Endothelial cell of umbilical vein (primary cell): ENCODE results near the gene SMOC2.

Experiments
- EZH2 ChIP-seq: IDR thresholded peaks from 2 replicates; pipeline ENCODE4 v1.6.1; 2012; ENCODE audit warnings: borderline replicate concordance, low read depth, mild to moderate bottlenecking, moderate library complexity, low read length, inconsistent platforms; ENCODE audit not compliant: severe bottlenecking
- GATA2 ChIP-seq: IDR thresholded peaks from 2 replicates; pipeline ENCODE4 v1.7.0; 2011; ENCODE audit warnings: low read depth, mild to moderate bottlenecking, moderate library complexity, mixed read lengths, low read length; ENCODE audit not compliant: insufficient read length, insufficient read depth
- MYC ChIP-seq: IDR thresholded peaks from one replicate; pipeline ENCODE4 v1.6.1; 2011; ENCODE audit warnings: mild to moderate bottlenecking, low read depth, low read length
- POLR2A ChIP-seq: IDR thresholded peaks from 2 replicates; pipeline ENCODE4 v1.6.1; 2012; ENCODE audit warnings: low read depth, mild to moderate bottlenecking, control low read depth, low read length
- POLR2AphosphoS5 ChIP-seq: IDR thresholded peaks from 2 replicates; pipeline ENCODE4 v1.6.1; 2012; ENCODE audit warnings: low read depth, mild to moderate bottlenecking, control low read depth, low read length, moderate library complexity; ENCODE audit not compliant: insufficient read depth
- TF ChIP-seq, protein P1 (sequence below), 2 donors: IDR thresholded peaks; 1 replicate in 1 of 2; 2 replicates in 1 of 2; pipeline ENCODE4 v1.5.1; 2011; ENCODE audit warnings: low read length in 2 of 2, mild to moderate bottlenecking in 2 of 2, moderate library complexity in 2 of 2, control low read depth in 1 of 2, inconsistent platforms in 1 of 2, low read depth in 1 of 2; ENCODE audit not compliant: insufficient read depth in 1 of 2; ENCODE audit errors: extremely low read depth in 1 of 2

DNA sequence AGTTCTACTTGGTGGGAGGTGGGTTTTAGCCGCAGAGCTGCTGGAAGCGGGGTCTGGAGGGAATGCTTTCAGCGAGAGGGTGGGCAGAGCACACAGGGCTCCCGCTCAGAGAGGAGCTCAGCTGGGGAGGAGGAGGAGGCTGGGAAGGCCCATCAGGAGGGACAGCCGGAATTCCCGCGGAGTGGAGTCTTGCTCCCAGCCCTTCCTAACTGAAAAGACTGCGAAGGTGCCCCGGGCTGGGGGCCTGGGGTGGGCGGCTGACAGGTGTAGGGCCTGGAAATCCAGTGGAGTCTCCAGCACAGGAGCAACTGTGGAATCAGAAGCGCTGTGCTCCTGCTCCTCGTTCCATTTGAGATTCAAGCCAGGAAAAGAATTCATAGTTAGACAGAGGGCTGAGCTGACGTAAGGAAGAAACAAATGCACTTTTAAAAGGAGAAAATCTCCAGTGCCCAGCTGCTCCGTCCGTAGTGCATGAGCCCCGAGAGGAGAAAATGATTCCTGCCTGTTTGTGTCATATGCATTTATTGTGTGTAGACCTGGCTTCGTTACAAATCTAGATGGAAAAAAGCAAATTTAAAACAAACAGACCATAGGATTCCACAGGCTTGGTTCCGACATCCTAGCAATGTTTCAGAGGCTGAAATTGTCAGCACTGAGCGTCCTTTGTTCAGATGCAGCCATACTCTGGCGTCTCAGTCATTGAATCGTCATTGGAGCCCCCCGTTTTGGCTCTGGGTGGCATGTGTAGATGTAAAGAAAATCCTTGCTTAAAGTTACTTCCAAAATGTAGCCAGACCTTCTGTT is 197.7 kb downstream of the SMOC2 start:
- TF ChIP-seq POLR2A = no peak
- no peak for TF ChIP-seq POLR2AphosphoS5
- TF ChIP-seq, protein P1, sequence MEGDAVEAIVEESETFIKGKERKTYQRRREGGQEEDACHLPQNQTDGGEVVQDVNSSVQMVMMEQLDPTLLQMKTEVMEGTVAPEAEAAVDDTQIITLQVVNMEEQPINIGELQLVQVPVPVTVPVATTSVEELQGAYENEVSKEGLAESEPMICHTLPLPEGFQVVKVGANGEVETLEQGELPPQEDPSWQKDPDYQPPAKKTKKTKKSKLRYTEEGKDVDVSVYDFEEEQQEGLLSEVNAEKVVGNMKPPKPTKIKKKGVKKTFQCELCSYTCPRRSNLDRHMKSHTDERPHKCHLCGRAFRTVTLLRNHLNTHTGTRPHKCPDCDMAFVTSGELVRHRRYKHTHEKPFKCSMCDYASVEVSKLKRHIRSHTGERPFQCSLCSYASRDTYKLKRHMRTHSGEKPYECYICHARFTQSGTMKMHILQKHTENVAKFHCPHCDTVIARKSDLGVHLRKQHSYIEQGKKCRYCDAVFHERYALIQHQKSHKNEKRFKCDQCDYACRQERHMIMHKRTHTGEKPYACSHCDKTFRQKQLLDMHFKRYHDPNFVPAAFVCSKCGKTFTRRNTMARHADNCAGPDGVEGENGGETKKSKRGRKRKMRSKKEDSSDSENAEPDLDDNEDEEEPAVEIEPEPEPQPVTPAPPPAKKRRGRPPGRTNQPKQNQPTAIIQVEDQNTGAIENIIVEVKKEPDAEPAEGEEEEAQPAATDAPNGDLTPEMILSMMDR (IDR thresholded peaks at IDR 0.05; ENCODE audit: extremely low read depth in 1 of 2, insufficient read depth in 1 of 2, low read depth in 1 of 2, low read length in 2 of 2) = no peak
- TF ChIP-seq EZH2 = no peak
- TF ChIP-seq MYC = no peak
- no peak for TF ChIP-seq GATA2
